Neural cell (in vitro differentiated cells): ENCODE results near the gene TSPAN15.
A peak's percentile ranks its signal among the peaks of the same experiment; 100 is the strongest.

Experiments used
- CTCF ChIP-seq: fragments of 450-650 bp; IDR thresholded peaks from 2 replicates; pipeline ENCODE4 v1.5.1; 2014; ENCODE audit warnings: antibody characterized with exemption, mild to moderate bottlenecking, moderate library complexity; ENCODE audit not compliant: poor library complexity, severe bottlenecking
- EZH2 ChIP-seq: fragments of 200-600, 300-800 bp; shearing (Covaris generic), sonication (generic); IDR thresholded peaks from 2 replicates; pipeline ENCODE4 v1.6.1; 2014; ENCODE audit warnings: antibody characterized with exemption, low read length, borderline replicate concordance, mild to moderate bottlenecking; ENCODE audit not compliant: insufficient read depth, poor library complexity, severe bottlenecking
- POLR2AphosphoS5 ChIP-seq: IDR thresholded peaks from 2 replicates; pipeline ENCODE4 v1.6.1; 2012
- RAD21 ChIP-seq: fragments of 450-650 bp; conservative IDR thresholded peaks from 2 replicates; pipeline ENCODE4 v1.6.1; 2014; ENCODE audit warnings: antibody characterized with exemption, mild to moderate bottlenecking, moderate library complexity
- TAF1 ChIP-seq: IDR thresholded peaks from 2 replicates; pipeline ENCODE4 v1.6.1; 2012; ENCODE audit warnings: low read depth

GRCh38 chr10:69409176-69409495, 42.1 kb upstream of the TSPAN15 start:
- TF ChIP-seq RAD21 (no peak), CTCF (peak; percentile 13), TAF1 (no peak), EZH2 (no peak), POLR2AphosphoS5 (no peak)
